Gastrocnemius medialis (tissue), 4 donors: Measurements from ENCODE around the gene ZC3H6. TPM values are rescaled to one million over a fixed set of nuclear protein-coding genes. Genes with fewer than 3 reads are reported as not detected.

Experiments used
- ATAC-seq, 2 donors: fragments of 150-250 bp; one replicate each; pipeline ENCODE4 v1.9.1; 2016
- DNase-seq, 2 donors: peaks; one replicate each; pipeline ENCODE4 v3.0.0-alpha.2; 2019
- H3K27ac ChIP-seq, 4 donors: fragments of 200-600 bp; sonication (generic); 1 replicate in 1 of 4; 2 replicates in 3 of 4; pipeline ENCODE4 v1.5.1; 2016 to 2018; ENCODE audit warnings: mild to moderate bottlenecking in 2 of 4, moderate library complexity in 1 of 4
- H3K27me3 ChIP-seq, 3 donors: fragments of 200-600 bp; sonication (generic) in 2 of 3; 1 replicate in 1 of 3; 2 replicates in 2 of 3; pipeline versions ENCODE4 v1.5.1 to v1.6.0; 2016 to 2019; ENCODE audit warnings: mild to moderate bottlenecking in 1 of 3, moderate library complexity in 1 of 3
- H3K36me3 ChIP-seq, 2 donors: fragments of 200-600 bp; sonication (generic) in 1 of 2; one replicate each; pipeline ENCODE4 v1.5.1; 2017 to 2018
- H3K4me1 ChIP-seq, 2 donors: fragments of 200-600 bp; sonication (generic) in 1 of 2; one replicate each; pipeline ENCODE4 v1.5.1; 2016 to 2017; ENCODE audit warnings: mild to moderate bottlenecking in 2 of 2
- H3K4me3 ChIP-seq, 4 donors: fragments of 200-600 bp; sonication (generic) in 3 of 4; 1 replicate in 1 of 4; 2 replicates in 3 of 4; pipeline ENCODE4 v1.5.1; 2016 to 2019; ENCODE audit warnings: mild to moderate bottlenecking in 2 of 4
- H3K9me3 ChIP-seq, 3 donors: fragments of 200-600 bp; sonication (generic) in 2 of 3; 1 replicate in 1 of 3; 2 replicates in 2 of 3; pipeline ENCODE4 v1.5.1; 2016 to 2019
- CTCF ChIP-seq, 5 experiments: fragments of 450-650 bp in 3 of 5; fragments of 200-600 bp in 2 of 5; sonication (generic) in 2 of 5; IDR thresholded peaks in 4 of 5; conservative IDR thresholded peaks in 1 of 5; 1 replicate in 4 of 5; 2 replicates in 1 of 5; pipeline ENCODE4 v1.5.1; 2016 to 2019; ENCODE audit warnings: antibody characterized with exemption in 5 of 5, mild to moderate bottlenecking in 3 of 5, moderate library complexity in 3 of 5
- POLR2A ChIP-seq, 2 donors: fragments of 450-650 bp; IDR thresholded peaks; one replicate each; pipeline ENCODE4 v1.6.1; 2017; ENCODE audit warnings: antibody characterized with exemption in 2 of 2, mild to moderate bottlenecking in 2 of 2, moderate library complexity in 2 of 2
- in situ Hi-C, 4 donors: fragments of 200-750 bp; cut with MboI; loops; one replicate each; pipeline versions ENCODE4 v1.15.0 to v1.8.0; 2017; ENCODE audit warnings: low sequenced_read_pairs in 4 of 4
- intact Hi-C: fragments of 100-400 bp; cut with DNase I; formaldehyde crosslinking; loops from one replicate; pipeline ENCODE4 v1.15.1; 2023; ENCODE audit warnings: low total_unique reads
- total RNA-seq, 4 donors: library from RNA; depleted of rRNA; stranded (reverse); fragments of >200 nt; gene quantifications; one replicate each; pipeline versions ENCODE4 v1.1.0 to v1.2.3, GENCODE V29; 2016

ZC3H6 gene
- total RNA-seq, 4 donors from 2014 or later: 6.3 to 15.1 (median 9.9) TPM

DNA sequence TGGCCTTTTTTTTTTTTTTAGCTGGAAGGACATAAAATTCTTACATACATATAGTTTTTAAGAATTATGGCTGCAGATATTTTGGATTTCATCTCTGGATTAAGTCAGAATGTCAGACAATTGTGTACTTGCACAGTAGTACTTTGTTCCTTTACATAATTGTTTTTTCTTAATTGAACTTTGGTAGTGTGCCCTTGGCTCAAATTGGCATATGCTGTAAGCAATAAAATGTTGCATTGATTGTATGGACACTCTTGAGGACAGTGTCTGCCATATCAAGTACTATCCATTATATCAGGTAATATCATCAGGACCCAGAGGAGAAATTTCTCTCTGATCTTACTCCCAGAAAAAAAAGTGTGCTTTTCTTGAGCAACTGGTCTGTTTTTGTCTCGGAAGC, 15.3 kb downstream of the ZC3H6 start:
- no peak for DNase-seq
- TF ChIP-seq CTCF (IDR thresholded peaks at IDR 0.05 in 4 of 5, conservative IDR thresholded peaks at IDR 0.05 in 1 of 5): no peak
- TF ChIP-seq POLR2A (IDR thresholded peaks at IDR 0.05): no peak
- Histone ChIP-seq H3K4me3 (no peak overlapping the region), H3K36me3 (no peaks in the 10 kb centered on the region), H3K4me1 (peaks cover 4 to 5% of the 10 kb centered on the region in 2 donors), H3K27ac (no peak overlapping the region), H3K9me3 (no peaks in the 10 kb centered on the region), H3K27me3 (no peaks in the 10 kb centered on the region)
- in situ Hi-C loops (no loop called here), intact Hi-C loops (no loop called here)
- ATAC-seq: no peak

GRCh38 chr2:112293636-112294401, 18.4 kb downstream of the ZC3H6 start:
- no peak overlapping the region for H3K27ac ChIP-seq
- intact Hi-C loops (no loop called here), in situ Hi-C loops (no loop called here)
- no peaks in the 10 kb centered on the region for H3K27me3 ChIP-seq
- peaks cover 4 to 11% of the 10 kb centered on the region in 2 donors for H3K4me1 ChIP-seq
- DNase-seq: no peak
- no peaks in the 10 kb centered on the region for H3K9me3 ChIP-seq
- TF ChIP-seq CTCF (IDR thresholded peaks at IDR 0.05 in 4 of 5, conservative IDR thresholded peaks at IDR 0.05 in 1 of 5) (no peak), POLR2A (IDR thresholded peaks at IDR 0.05) (no peak)
- no peak overlapping the region for H3K4me3 ChIP-seq
- ATAC-seq: no peak
- no peaks in the 10 kb centered on the region for H3K36me3 ChIP-seq

GRCh38 chr2:112295407-112296078, 20.1 kb downstream of the ZC3H6 start:
- H3K27ac ChIP-seq: no peak overlapping the region
- no peaks in the 10 kb centered on the region for H3K9me3 ChIP-seq
- peaks cover 0 to 6% of the 10 kb centered on the region in 2 donors for H3K36me3 ChIP-seq
- TF ChIP-seq POLR2A (IDR thresholded peaks at IDR 0.05): no peak
- no peak for TF ChIP-seq CTCF (IDR thresholded peaks at IDR 0.05 in 4 of 5, conservative IDR thresholded peaks at IDR 0.05 in 1 of 5)
- intact Hi-C loops: no loop called here
- in situ Hi-C loops: no loop called here
- ATAC-seq (no peak), DNase-seq (no peak)
- peaks cover 4 to 11% of the 10 kb centered on the region in 2 donors for H3K4me1 ChIP-seq
- H3K4me3 ChIP-seq: no peak overlapping the region
- H3K27me3 ChIP-seq: no peaks in the 10 kb centered on the region

- intact Hi-C loops: no loop called here
- Histone ChIP-seq H3K27ac (no peak overlapping the region), H3K4me1 (peaks cover 4 to 11% of the 10 kb centered on the region in 2 donors), H3K36me3 (peaks cover 0 to 6% of the 10 kb centered on the region in 2 donors), H3K27me3 (no peaks in the 10 kb centered on the region), H3K9me3 (no peaks in the 10 kb centered on the region), H3K4me3 (no peak overlapping the region)
- ATAC-seq: no peak
- in situ Hi-C loops: no loop called here
- no peak for DNase-seq
- TF ChIP-seq POLR2A (IDR thresholded peaks at IDR 0.05) (no peak), CTCF (IDR thresholded peaks at IDR 0.05 in 4 of 5, conservative IDR thresholded peaks at IDR 0.05 in 1 of 5) (no peak)
These were observed 21.0 kb downstream of the ZC3H6 start for GRCh38 chr2:112296407-112296806.
